Fibroblast of villous mesenchyme (primary cell): ENCODE measurements around the gene UIMC1. TPM values are rescaled to one million over a fixed set of nuclear protein-coding genes. Genes with fewer than 3 reads are reported as not detected.

Source experiments
- DNase-seq: peaks from one replicate; pipeline ENCODE4 v3.0.0-alpha.2; 2010; ENCODE audit warnings: low read depth
- H3K4me3 ChIP-seq: 2 replicates; pipeline ENCODE4 v1.5.1; 2011; ENCODE audit warnings: low read depth, mild to moderate bottlenecking, low read length
- CTCF ChIP-seq: IDR thresholded peaks from 2 replicates; pipeline ENCODE4 v1.5.1; 2012; ENCODE audit warnings: low read depth, mild to moderate bottlenecking, low read length; ENCODE audit not compliant: insufficient read depth
- total RNA-seq: library from RNA; depleted of rRNA; stranded (reverse); fragments of >200 nt; gene quantifications from 2 replicates; pipeline ENCODE4 v1.2.3, GENCODE V29; 2012

Gene UIMC1
- total RNA-seq, 1 donor: 59.2 TPM

- no peak for TF ChIP-seq CTCF
- no peak for DNase-seq
Observed at GRCh38 chr5:176900780-176901204, 105.8 kb downstream of the UIMC1 start.

GRCh38 chr5:176899946-176900779, 106.4 kb downstream of the UIMC1 start:
- DNase-seq: no peak
- TF ChIP-seq CTCF: no peak
- no peak overlapping the region for H3K4me3 ChIP-seq

More at GRCh38 chr5:176900780-176901204, 105.8 kb downstream of the UIMC1 start:
- H3K4me3 ChIP-seq: no peak overlapping the region

- no peak for DNase-seq
- no peak for TF ChIP-seq CTCF
- H3K4me3 ChIP-seq: no peak within 1 kb of the TSS
Observed at GRCh38 chr5:176899296-176899891, 107.2 kb downstream of the UIMC1 start, which contains the start of gene HK3. HK3 (minus strand) TSS chr5:176899346; CDS start chr5:176896159, 3,187 bp downstream.

- TF ChIP-seq CTCF: no peak
- H3K4me3 ChIP-seq: no peak overlapping the region
- no peak for DNase-seq
Observed at GRCh38 chr5:176897263-176897662, 109.3 kb downstream of the UIMC1 start.

GRCh38 chr5:176895831-176896230, 110.7 kb downstream of the UIMC1 start:
- no peak for TF ChIP-seq CTCF
- no peak for DNase-seq
- H3K4me3 ChIP-seq: no peak overlapping the region

GRCh38 chr5:176894298-176894697, 112.3 kb downstream of the UIMC1 start:
- no peak overlapping the region for H3K4me3 ChIP-seq
- no peak for TF ChIP-seq CTCF
- no peak for DNase-seq
